Endodermal cell (in vitro differentiated cells): ENCODE measurements around the gene ZRANB2. TPM values are rescaled to one million over a fixed set of nuclear protein-coding genes. Genes with fewer than 3 reads are reported as not detected.

ENCODE experiments used
- DNase-seq: peaks from one replicate; pipeline ENCODE4 v3.0.0-alpha.2; 2017
- H3K27ac ChIP-seq: 2 replicates; pipeline ENCODE4 v1.5.1; 2013; ENCODE audit warnings: mild to moderate bottlenecking, low read depth, low read length, moderate library complexity
- H3K27me3 ChIP-seq: 2 replicates; pipeline ENCODE4 v1.6.1; 2013; ENCODE audit warnings: mild to moderate bottlenecking, low read length, moderate library complexity; ENCODE audit not compliant: insufficient read depth, control insufficient read depth, poor library complexity, severe bottlenecking
- H3K36me3 ChIP-seq: 2 replicates; pipeline ENCODE4 v1.7.0; 2013; ENCODE audit warnings: mild to moderate bottlenecking, low read length, moderate library complexity; ENCODE audit not compliant: control insufficient read depth, insufficient read depth
- H3K4me1 ChIP-seq: one replicate; pipeline ENCODE4 v1.7.0; 2013; ENCODE audit warnings: low read length; ENCODE audit not compliant: control insufficient read depth, insufficient read depth
- H3K4me3 ChIP-seq: 2 replicates; pipeline ENCODE4 v1.5.1; 2013; ENCODE audit warnings: mild to moderate bottlenecking, low read length, moderate library complexity
- H3K9ac ChIP-seq: 2 replicates; pipeline ENCODE4 v1.6.1; 2013; ENCODE audit warnings: mild to moderate bottlenecking, low read length, moderate library complexity; ENCODE audit not compliant: poor library complexity, severe bottlenecking; ENCODE audit errors: extremely low read depth
- H3K9me3 ChIP-seq: 2 replicates; pipeline ENCODE4 v1.6.1; 2013; ENCODE audit warnings: mild to moderate bottlenecking, low read length, moderate library complexity; ENCODE audit not compliant: control insufficient read depth
- H3K27ac Mint-ChIP-seq: 2 replicates; pipeline ENCODE4 v1.8.0; 2020; ENCODE audit warnings: mixed read lengths
- H3K27me3 Mint-ChIP-seq: 2 replicates; pipeline ENCODE4 v1.8.0; 2021; ENCODE audit warnings: mild to moderate bottlenecking, mixed read lengths; ENCODE audit not compliant: insufficient read depth
- H3K36me3 Mint-ChIP-seq: 2 replicates; pipeline ENCODE4 v1.8.0; 2020; ENCODE audit warnings: low read depth, mixed read lengths
- H3K4me1 Mint-ChIP-seq: 2 replicates; pipeline ENCODE4 v1.8.0; 2020; ENCODE audit warnings: mixed read lengths
- H3K4me3 Mint-ChIP-seq: 2 replicates; pipeline ENCODE4 v1.8.0; 2020; ENCODE audit warnings: mild to moderate bottlenecking, moderate library complexity, mixed read lengths
- H3K9me3 Mint-ChIP-seq: 2 replicates; pipeline ENCODE4 v1.8.0; 2020; ENCODE audit warnings: mild to moderate bottlenecking, mixed read lengths
- WGBS, 2 experiments: methylation state at CpG; one replicate each; pipeline versions ENCODE4 v1.1.5 to v1.1.7; 2013; ENCODE audit warnings: missing lambda C conversion rate in 2 of 2, mixed read lengths in 1 of 2; ENCODE audit not compliant: insufficient coverage in 1 of 2, insufficient read length in 1 of 2; 5-methylcytosine and 5-hydroxymethylcytosine counted together
- total RNA-seq, 2 donors: library from RNA; stranded (reverse); fragmentation: NEBNext Ultra II Directional in 1 of 2; extraction: Animal tissue kit (Norgen Biotek cat#: 25700) in 1 of 2; gene quantifications; 2 replicates in 1 of 2; 3 replicates in 1 of 2; pipeline ENCODE4 v1.2.1, GENCODE V29; 2021
- TF ChIP-seq, protein P1 (sequence below): fragments of 200-600 bp; sonication (generic); conservative IDR thresholded peaks from 2 replicates; pipeline ENCODE4 v1.5.0; 2021; ENCODE audit warnings: antibody characterized with exemption, mild to moderate bottlenecking

The ZRANB2 gene
- total RNA-seq, 2 donors from 2014 or later = 82.4 to 94.0 TPM

GRCh38 chr1:71019233-71019969 is 61.4 kb downstream of the ZRANB2 start:
- Mint-ChIP-seq H3K27me3 (no peaks in the 10 kb centered on the region), H3K4me1 (no peaks in the 10 kb centered on the region), H3K9me3 (no peaks in the 10 kb centered on the region), H3K27ac (no peak overlapping the region), H3K4me3 (no peak overlapping the region), H3K36me3 (no peaks in the 10 kb centered on the region)
- H3K27me3 ChIP-seq = no peaks in the 10 kb centered on the region
- H3K9ac ChIP-seq = no peak overlapping the region
- no peaks in the 10 kb centered on the region for H3K36me3 ChIP-seq
- no peak for DNase-seq
- TF ChIP-seq, protein P1, sequence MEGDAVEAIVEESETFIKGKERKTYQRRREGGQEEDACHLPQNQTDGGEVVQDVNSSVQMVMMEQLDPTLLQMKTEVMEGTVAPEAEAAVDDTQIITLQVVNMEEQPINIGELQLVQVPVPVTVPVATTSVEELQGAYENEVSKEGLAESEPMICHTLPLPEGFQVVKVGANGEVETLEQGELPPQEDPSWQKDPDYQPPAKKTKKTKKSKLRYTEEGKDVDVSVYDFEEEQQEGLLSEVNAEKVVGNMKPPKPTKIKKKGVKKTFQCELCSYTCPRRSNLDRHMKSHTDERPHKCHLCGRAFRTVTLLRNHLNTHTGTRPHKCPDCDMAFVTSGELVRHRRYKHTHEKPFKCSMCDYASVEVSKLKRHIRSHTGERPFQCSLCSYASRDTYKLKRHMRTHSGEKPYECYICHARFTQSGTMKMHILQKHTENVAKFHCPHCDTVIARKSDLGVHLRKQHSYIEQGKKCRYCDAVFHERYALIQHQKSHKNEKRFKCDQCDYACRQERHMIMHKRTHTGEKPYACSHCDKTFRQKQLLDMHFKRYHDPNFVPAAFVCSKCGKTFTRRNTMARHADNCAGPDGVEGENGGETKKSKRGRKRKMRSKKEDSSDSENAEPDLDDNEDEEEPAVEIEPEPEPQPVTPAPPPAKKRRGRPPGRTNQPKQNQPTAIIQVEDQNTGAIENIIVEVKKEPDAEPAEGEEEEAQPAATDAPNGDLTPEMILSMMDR = no peak
- H3K9me3 ChIP-seq = no peaks in the 10 kb centered on the region
- WGBS, 2 experiments = 74 to 75% methylated on average over 3 to 7 of the region's 7 CpGs
- no peak overlapping the region for H3K27ac ChIP-seq
- H3K4me3 ChIP-seq = no peak overlapping the region
- H3K4me1 ChIP-seq = no peaks in the 10 kb centered on the region

DNA sequence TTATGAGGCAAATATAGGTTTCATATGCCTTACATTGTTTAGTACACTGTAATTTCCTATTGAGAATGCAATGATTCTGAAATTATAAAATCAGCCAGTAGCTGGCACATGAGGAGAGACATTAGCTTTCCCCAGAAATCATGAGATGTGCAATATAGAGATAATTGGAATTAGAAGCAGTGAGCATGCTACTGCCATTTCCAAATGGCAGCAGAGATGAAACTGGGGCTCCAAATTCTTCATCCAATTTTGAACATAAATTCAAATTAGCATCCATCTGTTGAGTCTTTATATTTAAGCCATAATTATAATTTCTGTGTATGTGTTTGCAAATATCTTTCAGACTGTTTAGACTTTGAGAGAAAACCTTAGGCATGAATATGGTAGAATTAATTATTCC is 62.0 kb downstream of the ZRANB2 start:
- H3K27ac ChIP-seq = no peak overlapping the region

GRCh38 chr1:71015745-71016144 is 65.1 kb downstream of the ZRANB2 start:
- WGBS, 2 experiments = 93 to 94% methylated on average over 5 of the region's 5 CpGs
- TF ChIP-seq, protein P1 = no peak

More for the DNA sequence above, 62.0 kb downstream of the ZRANB2 start:
- H3K4me1 Mint-ChIP-seq = no peaks in the 10 kb centered on the region
- no peaks in the 10 kb centered on the region for H3K27me3 Mint-ChIP-seq
- Histone ChIP-seq H3K36me3 (no peaks in the 10 kb centered on the region), H3K9me3 (no peaks in the 10 kb centered on the region), H3K4me1 (no peaks in the 10 kb centered on the region), H3K4me3 (no peak overlapping the region), H3K9ac (no peak overlapping the region), H3K27me3 (no peaks in the 10 kb centered on the region)
- no peak for DNase-seq
- TF ChIP-seq, protein P1 = no peak
- no peak overlapping the region for H3K4me3 Mint-ChIP-seq
- H3K27ac Mint-ChIP-seq = no peak overlapping the region
- no peaks in the 10 kb centered on the region for H3K9me3 Mint-ChIP-seq
- no peaks in the 10 kb centered on the region for H3K36me3 Mint-ChIP-seq

More at GRCh38 chr1:71015745-71016144, 65.1 kb downstream of the ZRANB2 start:
- no peaks in the 10 kb centered on the region for H3K36me3 ChIP-seq
- Mint-ChIP-seq H3K9me3 (no peaks in the 10 kb centered on the region), H3K4me3 (no peak overlapping the region), H3K4me1 (no peaks in the 10 kb centered on the region), H3K27me3 (no peaks in the 10 kb centered on the region), H3K36me3 (no peaks in the 10 kb centered on the region), H3K27ac (no peak overlapping the region)
- no peak overlapping the region for H3K4me3 ChIP-seq
- H3K27me3 ChIP-seq = no peaks in the 10 kb centered on the region
- DNase-seq = no peak
- no peak overlapping the region for H3K27ac ChIP-seq
- H3K9ac ChIP-seq = no peak overlapping the region
- no peaks in the 10 kb centered on the region for H3K9me3 ChIP-seq
- H3K4me1 ChIP-seq = no peaks in the 10 kb centered on the region
